OCI-LY3 (cell line): ENCODE measurements around the gene NLGN1.

Source experiments
- H2AFZ ChIP-seq: fragments of 200-600, 300-600 bp; shearing (Covaris generic); 2 replicates; pipeline ENCODE4 v1.6.0; 2014; ENCODE audit warnings: antibody characterized with exemption, low read depth, low read length
- H3K27ac ChIP-seq: fragments of 200-600, 300-600 bp; sonication (generic); 2 replicates; pipeline ENCODE4 v1.5.1; 2014; ENCODE audit warnings: mild to moderate bottlenecking, low read length, moderate library complexity, mixed read lengths
- H3K27me3 ChIP-seq: fragments of 200-600, 300-600 bp; sonication (generic); 2 replicates; pipeline ENCODE4 v1.6.1; 2014; ENCODE audit warnings: low read depth, low read length, mixed read lengths
- H3K36me3 ChIP-seq: fragments of 200-600, 300-600 bp; sonication (generic); replicated peaks from 2 replicates; pipeline ENCODE3; 2014; ENCODE audit warnings: low read depth, low read length, mixed read lengths
- H3K4me1 ChIP-seq: fragments of 300-600, 200-600 bp; sonication (generic); 2 replicates; pipeline ENCODE4 v1.6.1; 2014; ENCODE audit warnings: low read length, mixed read lengths
- H3K4me2 ChIP-seq: fragments of 200-600, 300-600 bp; sonication (generic); 2 replicates; pipeline ENCODE4 v1.6.1; 2014; ENCODE audit warnings: low read length, mixed read lengths
- H3K4me3 ChIP-seq: fragments of 300-600, 200-600 bp; sonication (generic); 2 replicates; pipeline ENCODE4 v1.5.1; 2014; ENCODE audit warnings: antibody characterized with exemption, mild to moderate bottlenecking, low read length, moderate library complexity
- H3K79me2 ChIP-seq: fragments of 300-600, 200-600 bp; shearing (Covaris generic); 2 replicates; pipeline ENCODE4 v1.6.1; 2014; ENCODE audit warnings: mild to moderate bottlenecking, low read length, mixed read lengths
- H3K9ac ChIP-seq: fragments of 300-600, 200-600 bp; shearing (Covaris generic); 2 replicates; pipeline ENCODE4 v1.6.0; 2014; ENCODE audit warnings: mild to moderate bottlenecking, low read length, moderate library complexity
- H3K9me3 ChIP-seq: fragments of 200-600, 300-600 bp; shearing (Covaris generic); 2 replicates; pipeline ENCODE4 v1.6.1; 2014; ENCODE audit warnings: low read length, mixed read lengths; ENCODE audit not compliant: insufficient read depth
- H4K20me1 ChIP-seq: fragments of 200-600, 300-600 bp; sonication (generic); 2 replicates; pipeline ENCODE4 v1.6.1; 2016; ENCODE audit warnings: low read length, mixed read lengths; ENCODE audit not compliant: insufficient read depth
- CTCF ChIP-seq: fragments of 200-600, 300-600 bp; sonication (generic); IDR thresholded peaks from 2 replicates; pipeline ENCODE4 v1.5.1; 2014; ENCODE audit warnings: antibody characterized with exemption, low read length, low read depth
- EZH2phosphoT487 ChIP-seq: fragments of 200-600 bp; shearing (Covaris generic); IDR thresholded peaks from 2 replicates; pipeline ENCODE4 v1.6.1; 2018; ENCODE audit warnings: antibody characterized with exemption, mixed run types, low read depth

The NLGN1 gene

GRCh38 chr3:173825730-173826129 is 428.2 kb downstream of the NLGN1 start:
- Histone ChIP-seq H3K36me3 (no peaks in the 10 kb centered on the region), H3K4me2 (no peak overlapping the region), H3K27me3 (no peaks in the 10 kb centered on the region), H3K27ac (no peak overlapping the region), H3K9ac (no peak overlapping the region), H4K20me1 (no peaks in the 10 kb centered on the region), H3K4me1 (no peaks in the 10 kb centered on the region), H3K4me3 (no peak overlapping the region), H3K79me2 (no peaks in the 10 kb centered on the region), H3K9me3 (no peaks in the 10 kb centered on the region), H2AFZ (no peak overlapping the region)
- TF ChIP-seq EZH2phosphoT487 (no peak), CTCF (no peak)

- no peak for TF ChIP-seq CTCF
- no peak for TF ChIP-seq EZH2phosphoT487
- Histone ChIP-seq H3K9me3 (no peaks in the 10 kb centered on the region), H3K27ac (no peak overlapping the region), H3K36me3 (no peaks in the 10 kb centered on the region), H3K4me3 (no peak overlapping the region), H4K20me1 (no peaks in the 10 kb centered on the region), H3K4me1 (no peaks in the 10 kb centered on the region), H3K27me3 (no peaks in the 10 kb centered on the region), H2AFZ (no peak overlapping the region), H3K9ac (no peak overlapping the region), H3K79me2 (no peaks in the 10 kb centered on the region), H3K4me2 (no peak overlapping the region)
Measured at GRCh38 chr3:173826416-173826815, 428.9 kb downstream of the NLGN1 start.

GRCh38 chr3:173826901-173827609 is 429.5 kb downstream of the NLGN1 start:
- Histone ChIP-seq H3K27ac (no peak overlapping the region), H3K4me1 (no peaks in the 10 kb centered on the region), H4K20me1 (no peaks in the 10 kb centered on the region), H3K27me3 (no peaks in the 10 kb centered on the region), H3K9me3 (no peaks in the 10 kb centered on the region), H3K4me2 (no peak overlapping the region), H3K79me2 (no peaks in the 10 kb centered on the region), H2AFZ (no peak overlapping the region), H3K36me3 (no peaks in the 10 kb centered on the region), H3K4me3 (no peak overlapping the region), H3K9ac (no peak overlapping the region)
- no peak for TF ChIP-seq EZH2phosphoT487
- no peak for TF ChIP-seq CTCF

GRCh38 chr3:173838644-173839043 is 441.1 kb downstream of the NLGN1 start:
- no peaks in the 10 kb centered on the region for H3K36me3 ChIP-seq

More at GRCh38 chr3:173838644-173839043, 441.1 kb downstream of the NLGN1 start:
- Histone ChIP-seq H3K4me3 (no peak overlapping the region), H3K27me3 (no peaks in the 10 kb centered on the region), H3K9me3 (no peaks in the 10 kb centered on the region), H3K27ac (no peak overlapping the region), H3K79me2 (no peaks in the 10 kb centered on the region), H4K20me1 (no peaks in the 10 kb centered on the region), H2AFZ (no peak overlapping the region), H3K4me2 (no peak overlapping the region), H3K4me1 (no peaks in the 10 kb centered on the region), H3K9ac (no peak overlapping the region)
- TF ChIP-seq EZH2phosphoT487 (no peak), CTCF (no peak)
